HG03103 (cell line): ENCODE data around the gene TSSK2.

Source experiments
- ATAC-seq: cut with Tn5 transposase; IDR thresholded peaks from one replicate; pipeline ENCODE4 v1.9.1; 2021; ENCODE audit warnings: low read depth; ENCODE audit not compliant: unreplicated experiment

Gene TSSK2

DNA sequence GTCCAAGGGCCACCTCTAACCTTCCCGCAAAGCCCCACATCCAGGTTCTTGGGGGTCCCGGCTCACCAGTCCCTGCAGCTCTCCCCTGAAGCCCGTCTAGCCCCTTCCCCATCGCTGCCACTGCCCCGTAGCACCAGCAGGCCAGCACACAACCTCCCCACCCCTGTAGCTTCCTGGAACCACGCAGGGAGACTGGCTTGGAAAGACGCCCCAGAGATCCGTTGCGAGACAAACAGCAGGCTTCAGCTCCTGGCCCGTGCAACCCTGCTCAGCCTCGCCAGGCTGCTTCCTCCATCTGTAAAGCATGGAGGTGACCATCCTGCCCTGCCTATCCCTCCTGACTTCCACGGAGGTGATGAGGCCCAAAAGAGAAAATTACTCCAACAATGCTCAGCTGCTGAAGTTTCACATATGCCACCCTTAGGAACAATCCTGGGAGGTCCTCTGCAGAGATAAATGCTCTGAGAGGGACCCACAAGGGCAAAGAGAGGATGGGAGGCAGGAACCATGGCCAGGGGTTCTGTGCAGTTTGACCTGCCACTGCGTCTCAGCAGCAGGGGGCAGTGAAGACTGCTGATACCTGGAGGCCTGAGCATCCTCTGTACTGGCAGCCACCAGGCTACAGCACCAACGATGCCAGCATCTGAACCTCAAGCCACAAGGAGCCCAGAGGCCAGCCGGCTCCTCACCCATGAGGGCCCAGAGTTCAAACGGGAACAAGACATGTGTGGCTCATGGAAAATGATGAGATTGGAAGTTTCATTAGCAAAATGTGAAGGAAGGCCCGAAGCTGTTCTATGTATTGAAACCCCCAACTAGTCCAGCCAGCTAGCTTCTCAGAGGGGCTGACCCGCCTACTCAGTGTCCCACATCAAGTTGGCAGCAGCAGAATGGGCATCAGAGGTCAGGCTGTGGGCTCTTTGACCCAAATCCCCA, 25.0 kb upstream of the TSSK2 start:
- ATAC-seq: no peak

DNA sequence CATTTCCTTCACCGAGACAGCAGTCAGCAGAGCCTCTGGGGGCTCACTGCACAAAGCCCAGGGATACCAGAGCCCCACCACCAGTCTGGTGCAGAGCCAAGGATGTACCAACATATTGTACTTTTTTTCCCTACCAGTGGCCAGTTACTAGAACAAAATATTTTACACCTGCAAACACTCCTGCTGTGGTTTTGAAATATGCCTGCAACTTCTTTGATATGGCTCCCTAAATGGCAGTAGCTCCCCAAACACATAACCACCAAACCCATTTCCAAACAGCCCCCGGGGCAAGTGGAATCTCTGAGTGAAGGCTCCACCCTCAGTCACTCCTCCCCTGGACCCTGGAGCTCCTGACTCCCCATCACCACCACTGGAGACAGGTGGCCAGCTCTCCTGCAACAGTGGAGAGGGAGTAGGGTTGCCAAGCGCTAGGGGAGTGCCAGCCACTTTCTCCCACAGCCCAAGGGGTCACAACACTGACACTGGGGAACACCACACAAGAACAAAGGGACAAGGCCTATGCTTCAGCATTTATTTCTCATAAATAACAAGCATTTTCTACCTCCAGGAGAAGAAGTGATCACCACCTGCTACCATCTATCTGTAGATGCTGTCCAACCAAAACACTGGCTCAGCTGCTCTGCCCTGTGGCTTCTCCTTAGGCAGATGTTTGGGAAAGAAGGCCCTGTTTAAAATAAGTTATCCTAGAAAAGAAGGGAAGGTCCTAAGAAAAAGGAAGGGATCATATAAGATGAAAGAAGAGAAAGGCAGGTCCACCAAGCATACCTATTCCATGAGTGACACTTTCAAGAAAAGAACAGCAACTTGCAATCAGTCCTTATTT, 24.0 kb upstream of the TSSK2 start:
- no peak for ATAC-seq

DNA sequence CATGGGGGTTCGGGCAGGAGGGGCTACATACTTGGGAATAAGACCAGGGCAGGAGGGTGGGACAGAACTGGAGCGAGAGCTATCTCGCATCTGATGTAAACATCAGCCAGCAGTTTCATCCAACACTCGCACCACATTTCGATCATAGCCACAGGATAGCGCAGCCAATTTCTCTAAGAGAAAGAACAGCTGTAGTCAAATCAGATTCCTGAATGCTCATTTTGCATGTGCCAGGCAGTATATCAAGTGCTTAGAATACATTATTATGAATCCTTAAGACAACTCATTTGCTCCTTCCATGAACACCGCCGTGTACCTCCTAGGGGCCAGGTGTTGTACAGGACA, 23.4 kb upstream of the TSSK2 start:
- ATAC-seq: no peak

DNA sequence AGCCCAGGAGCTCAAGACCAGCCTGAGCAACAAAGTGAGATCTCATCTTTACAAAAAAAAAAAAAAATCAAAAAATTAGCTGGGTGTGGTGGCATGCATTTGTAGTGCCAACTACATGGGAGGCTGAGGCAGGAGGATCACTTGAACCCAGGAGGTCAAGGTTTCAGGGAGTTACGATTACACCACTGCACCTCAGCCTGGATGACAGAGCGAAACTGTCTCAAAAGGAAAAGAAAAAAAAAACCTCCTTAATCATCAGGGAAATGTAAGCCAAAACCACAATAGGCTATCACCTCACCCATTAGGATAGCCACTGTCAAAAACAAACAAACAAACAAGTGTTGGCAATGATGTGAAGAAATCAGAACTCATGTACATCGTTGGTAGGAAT, 22.3 kb upstream of the TSSK2 start:
- no peak for ATAC-seq

GRCh38 chr22:19109198-19110063, 21.7 kb upstream of the TSSK2 start:
- ATAC-seq: peak; percentile 83

DNA sequence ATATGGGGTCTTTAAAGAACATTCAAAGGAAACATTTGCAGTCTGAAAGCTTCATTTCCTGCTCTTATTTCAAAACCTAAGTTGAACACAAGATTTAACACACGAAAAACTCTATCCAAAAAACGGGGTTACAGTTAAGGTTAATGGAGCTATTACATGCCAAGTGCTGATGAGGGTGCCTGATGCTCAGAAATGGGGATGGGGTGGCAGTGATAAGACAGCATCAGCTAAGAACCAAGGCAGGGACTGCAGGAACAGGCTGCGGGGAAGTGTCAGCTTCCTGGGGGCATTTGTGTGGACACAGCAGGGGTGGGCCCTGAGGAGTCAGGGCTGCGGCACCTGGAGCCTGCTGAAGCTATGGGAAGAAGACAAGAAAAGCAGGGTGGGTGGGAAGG, 21.0 kb upstream of the TSSK2 start:
- ATAC-seq: no peak

DNA sequence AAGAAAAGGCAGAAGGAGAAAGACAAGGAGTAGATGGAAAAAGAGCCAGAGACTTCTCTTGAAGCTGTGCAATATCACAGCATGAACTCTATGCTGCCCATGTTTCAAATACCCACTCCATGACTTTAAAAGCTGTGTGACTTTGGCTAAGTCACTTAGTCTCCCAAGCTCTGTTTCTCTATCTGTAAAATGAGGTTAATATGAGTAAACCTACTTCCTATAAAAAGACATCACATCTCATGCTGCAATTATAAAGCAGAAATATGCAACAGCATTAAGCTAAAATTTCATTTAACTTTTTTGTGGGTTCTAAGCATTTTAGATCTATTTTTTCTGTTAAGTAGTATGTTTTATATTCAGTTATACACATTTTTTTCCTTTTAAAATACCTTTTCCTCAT, 20.5 kb upstream of the TSSK2 start:
- ATAC-seq: no peak

DNA sequence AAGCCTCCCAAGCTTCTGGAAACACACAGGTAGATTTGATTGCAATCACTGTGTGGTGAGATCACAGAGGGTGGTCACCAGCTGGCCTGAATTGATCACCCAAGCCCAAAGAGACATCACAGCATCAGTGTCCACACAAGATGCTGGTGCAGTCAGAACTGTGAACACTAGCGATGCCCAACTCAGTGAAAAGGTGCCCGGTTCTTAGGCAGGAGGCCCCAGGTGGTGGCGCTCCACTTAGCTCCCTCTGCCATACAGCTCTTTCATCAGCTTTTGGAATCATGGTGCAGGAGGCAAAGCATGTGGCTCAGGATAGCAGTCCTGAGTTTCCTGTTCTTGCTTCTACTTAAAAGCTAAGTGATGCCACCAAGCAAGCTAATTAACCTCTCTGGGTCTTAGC, 20.0 kb upstream of the TSSK2 start:
- no peak for ATAC-seq

GRCh38 chr22:19111584-19111983, 19.5 kb upstream of the TSSK2 start:
- no peak for ATAC-seq

DNA sequence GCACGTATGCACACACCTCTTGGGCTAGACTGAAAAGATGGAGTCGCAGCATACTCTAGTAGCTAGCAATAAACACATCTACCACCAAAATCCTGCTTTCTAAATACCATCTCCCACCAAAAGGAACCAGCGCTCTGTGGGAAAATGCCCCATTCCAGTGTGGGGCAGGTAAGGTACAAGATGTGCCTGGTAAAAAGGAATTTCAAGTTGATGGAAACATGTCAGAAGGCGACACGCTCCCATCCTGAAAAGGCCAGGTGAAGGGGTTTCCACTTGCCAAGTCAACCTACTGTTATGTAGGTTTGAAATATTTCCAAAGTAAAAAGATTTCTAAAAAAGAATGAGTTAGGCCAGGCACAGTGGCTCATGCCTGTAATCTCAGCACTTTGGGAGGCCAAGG, 17.7 kb upstream of the TSSK2 start:
- ATAC-seq: no peak

DNA sequence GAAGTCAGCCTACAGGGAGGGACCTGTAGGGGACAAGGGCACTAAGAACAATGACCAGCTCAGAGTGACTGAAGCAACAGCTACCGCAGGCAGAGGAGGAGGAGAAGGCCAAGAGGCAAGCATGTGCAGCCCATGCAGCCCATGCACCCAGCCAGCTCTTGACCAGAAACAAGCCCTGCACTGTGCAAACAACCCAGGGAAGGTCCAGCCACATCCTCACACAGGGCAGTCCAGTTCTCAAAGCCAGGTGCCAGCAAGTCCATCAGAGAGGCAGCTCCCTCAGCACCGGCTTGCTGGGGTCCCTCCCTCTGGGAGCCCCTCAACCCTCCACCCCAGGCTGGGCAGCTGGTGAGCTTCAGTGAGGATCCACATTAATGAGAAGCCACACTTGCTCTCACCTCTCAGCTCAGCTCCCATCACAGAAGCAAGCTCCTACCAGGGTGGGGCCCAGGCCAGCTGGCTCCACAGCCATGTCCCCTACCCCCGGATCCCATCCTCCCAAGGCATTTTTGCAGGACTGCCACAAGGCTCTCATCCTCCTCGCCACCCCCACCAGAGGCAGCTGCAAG, 16.0 kb upstream of the TSSK2 start:
- ATAC-seq: no peak

GRCh38 chr22:19115628-19116027, 15.5 kb upstream of the TSSK2 start:
- no peak for ATAC-seq

GRCh38 chr22:19117111-19117512, 14.0 kb upstream of the TSSK2 start:
- no peak for ATAC-seq

GRCh38 chr22:19118329-19118880, 12.7 kb upstream of the TSSK2 start:
- ATAC-seq: peak; percentile 33

DNA sequence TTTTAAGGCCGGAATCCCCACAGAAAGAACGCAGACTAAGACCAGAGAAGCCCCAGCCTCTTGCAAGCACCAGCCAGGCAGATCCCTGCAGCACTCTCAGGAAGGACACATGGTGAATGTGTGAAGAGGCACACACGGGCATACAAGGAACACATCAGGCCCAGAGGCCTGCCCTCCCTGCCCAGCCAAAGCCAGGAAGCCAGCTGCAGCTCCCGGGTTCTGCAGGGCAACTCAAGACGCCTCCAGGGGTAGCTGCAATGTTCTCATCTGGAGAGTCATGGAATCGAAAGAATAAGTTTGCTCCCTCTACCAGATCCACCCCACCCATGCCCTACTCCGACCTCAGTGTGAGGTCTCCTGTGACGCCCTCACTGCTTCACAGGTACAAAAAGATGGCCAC, 11.2 kb upstream of the TSSK2 start:
- ATAC-seq: no peak

- ATAC-seq: no peak
Observed at GRCh38 chr22:19120829-19121630, 10.1 kb upstream of the TSSK2 start.

GRCh38 chr22:19121631-19122142, 9.4 kb upstream of the TSSK2 start:
- ATAC-seq: peak; percentile 3

DNA sequence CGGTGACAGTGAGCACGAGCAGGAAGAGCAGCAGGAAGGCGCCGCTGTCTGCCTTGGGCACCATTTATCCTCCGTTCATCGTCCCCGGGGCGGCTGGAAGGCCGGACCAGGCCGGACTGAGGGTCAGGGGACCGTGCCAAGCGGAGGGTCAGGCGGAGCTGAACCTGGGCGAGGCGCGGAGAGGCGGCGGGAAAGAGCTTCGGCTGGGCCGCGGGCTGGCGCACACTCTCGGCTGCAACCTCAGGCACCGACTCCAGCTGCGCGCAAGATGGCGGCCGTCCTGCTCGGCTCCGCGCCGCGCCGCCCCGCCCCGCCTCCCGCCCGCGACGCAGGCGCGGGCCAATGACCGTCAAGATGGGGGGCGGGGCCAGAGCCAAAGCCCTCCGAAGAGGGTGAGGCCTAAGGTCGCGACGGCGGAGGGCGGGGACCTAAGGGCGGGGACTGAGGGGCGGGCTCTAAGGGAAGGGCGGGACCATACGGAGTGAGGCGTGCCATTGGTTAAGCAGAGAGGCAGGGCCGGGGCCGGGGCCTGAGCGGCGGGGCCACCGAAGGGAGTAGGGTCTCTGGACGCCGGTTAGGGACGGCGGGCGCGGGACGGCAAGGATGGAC, 8.9 kb upstream of the TSSK2 start, which contains the start of gene DGCR2:
Gene DGCR2, minus strand, starts transcription at position 270 of the 609 bp plus-strand sequence. Its CDS starts 206 bp downstream, at position 64.
- peak; percentile 79 for ATAC-seq
